Panc1 (cell line): ENCODE measurements around the gene HOXC9.

ENCODE experiments used
- POLR2AphosphoS5 ChIP-seq: IDR thresholded peaks from 2 replicates; pipeline ENCODE4 v1.6.1; 2012; ENCODE audit warnings: mild to moderate bottlenecking, low read depth, low read length, moderate library complexity
- TF ChIP-seq, protein P1 (sequence below): fragments of 450-650 bp; IDR thresholded peaks from 2 replicates; pipeline ENCODE4 v1.5.1; 2017; ENCODE audit warnings: mild to moderate bottlenecking

GRCh38 chr12:54022960-54023884, 23.3 kb downstream of the HOXC9 start:
- TF ChIP-seq, protein P1, sequence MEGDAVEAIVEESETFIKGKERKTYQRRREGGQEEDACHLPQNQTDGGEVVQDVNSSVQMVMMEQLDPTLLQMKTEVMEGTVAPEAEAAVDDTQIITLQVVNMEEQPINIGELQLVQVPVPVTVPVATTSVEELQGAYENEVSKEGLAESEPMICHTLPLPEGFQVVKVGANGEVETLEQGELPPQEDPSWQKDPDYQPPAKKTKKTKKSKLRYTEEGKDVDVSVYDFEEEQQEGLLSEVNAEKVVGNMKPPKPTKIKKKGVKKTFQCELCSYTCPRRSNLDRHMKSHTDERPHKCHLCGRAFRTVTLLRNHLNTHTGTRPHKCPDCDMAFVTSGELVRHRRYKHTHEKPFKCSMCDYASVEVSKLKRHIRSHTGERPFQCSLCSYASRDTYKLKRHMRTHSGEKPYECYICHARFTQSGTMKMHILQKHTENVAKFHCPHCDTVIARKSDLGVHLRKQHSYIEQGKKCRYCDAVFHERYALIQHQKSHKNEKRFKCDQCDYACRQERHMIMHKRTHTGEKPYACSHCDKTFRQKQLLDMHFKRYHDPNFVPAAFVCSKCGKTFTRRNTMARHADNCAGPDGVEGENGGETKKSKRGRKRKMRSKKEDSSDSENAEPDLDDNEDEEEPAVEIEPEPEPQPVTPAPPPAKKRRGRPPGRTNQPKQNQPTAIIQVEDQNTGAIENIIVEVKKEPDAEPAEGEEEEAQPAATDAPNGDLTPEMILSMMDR, result no peak
- TF ChIP-seq POLR2AphosphoS5, result no peak
